Coronary artery (tissue), 2 donors: ENCODE data around the gene BCAS4.

Experiments used
- DNase-seq: peaks from one replicate; pipeline ENCODE4 v3.0.0-alpha.2; 2017; ENCODE audit warnings: low spot score
- H3K27ac ChIP-seq, 2 donors: fragments of 200-600 bp; sonication (generic); one replicate each; pipeline ENCODE4 v1.5.1; 2016 to 2019
- H3K4me3 ChIP-seq: fragments of 200-600 bp; sonication (generic); 2 replicates; pipeline ENCODE4 v1.5.1; 2016; ENCODE audit warnings: mild to moderate bottlenecking, moderate library complexity
- CTCF ChIP-seq: fragments of 200-600 bp; sonication (generic); IDR thresholded peaks from one replicate; pipeline ENCODE4 v1.5.1; 2019; ENCODE audit warnings: antibody characterized with exemption

BCAS4 gene

GRCh38 chr20:50854506-50855249 lies 59.8 kb downstream of the BCAS4 start:
- H3K4me3 ChIP-seq, result no peak overlapping the region
- H3K27ac ChIP-seq, result no peak overlapping the region
- no peak for TF ChIP-seq CTCF

GRCh38 chr20:50855498-50856474 lies 60.9 kb downstream of the BCAS4 start:
- TF ChIP-seq CTCF, result no peak
- DNase-seq, result no peak
- Histone ChIP-seq H3K4me3 (no peak overlapping the region), H3K27ac (no peak overlapping the region)

More at GRCh38 chr20:50854506-50855249, 59.8 kb downstream of the BCAS4 start:
- DNase-seq, result no peak

- TF ChIP-seq CTCF, result no peak
- H3K27ac ChIP-seq, result no peak overlapping the region
- H3K4me3 ChIP-seq, result no peak overlapping the region
- no peak for DNase-seq
Observed at GRCh38 chr20:50856475-50857041, 61.7 kb downstream of the BCAS4 start.

- TF ChIP-seq CTCF, result no peak
- DNase-seq, result no peak
- H3K27ac ChIP-seq, result no peak overlapping the region
- no peak overlapping the region for H3K4me3 ChIP-seq
Observed at GRCh38 chr20:50857348-50857747, 62.5 kb downstream of the BCAS4 start.

- DNase-seq, result no peak
- Histone ChIP-seq H3K27ac (no peak overlapping the region), H3K4me3 (no peak overlapping the region)
- no peak for TF ChIP-seq CTCF
Observed at GRCh38 chr20:50858525-50858924, 63.7 kb downstream of the BCAS4 start.

GRCh38 chr20:50859161-50859560 lies 64.3 kb downstream of the BCAS4 start:
- no peak for DNase-seq

More at GRCh38 chr20:50859161-50859560, 64.3 kb downstream of the BCAS4 start:
- TF ChIP-seq CTCF, result no peak
- H3K27ac ChIP-seq, result no peak overlapping the region
- H3K4me3 ChIP-seq, result no peak overlapping the region
